Suprapubic skin (tissue), 2 donors: ENCODE measurements around the gene TBL1X.

ENCODE experiments used
- EP300 ChIP-seq: sonication (generic); formaldehyde crosslinking; IDR thresholded peaks from one replicate; pipeline ENCODE4 v1.6.1; 2017; ENCODE audit warnings: antibody characterized with exemption
- POLR2A ChIP-seq, 2 donors: fragments of 450-650 bp; IDR thresholded peaks; one replicate each; pipeline ENCODE4 v1.6.1; 2017; ENCODE audit warnings: antibody characterized with exemption in 2 of 2, mild to moderate bottlenecking in 2 of 2, moderate library complexity in 2 of 2

GRCh38 chrX:9767375-9767774 is 302.5 kb downstream of the TBL1X start:
- no peak for TF ChIP-seq EP300
- no peak for TF ChIP-seq POLR2A (IDR thresholded peaks at IDR 0.05)
